GM21786 (cell line): Measurements from ENCODE around the gene KCTD16.

ENCODE experiments used
- ATAC-seq: cut with Tn5 transposase; IDR thresholded peaks from one replicate; pipeline ENCODE4 v1.9.1; 2021; ENCODE audit not compliant: unreplicated experiment

The KCTD16 gene

GRCh38 chr5:144281784-144282183 is 111.1 kb downstream of the KCTD16 start:
- no peak for ATAC-seq

GRCh38 chr5:144284036-144284435 is 113.4 kb downstream of the KCTD16 start:
- ATAC-seq = no peak

- ATAC-seq = no peak
Observed at GRCh38 chr5:144284931-144285502, 114.3 kb downstream of the KCTD16 start.

- no peak for ATAC-seq
Observed at GRCh38 chr5:144289277-144289676, 118.6 kb downstream of the KCTD16 start.

GRCh38 chr5:144292029-144292428 is 121.4 kb downstream of the KCTD16 start:
- no peak for ATAC-seq

GRCh38 chr5:144295284-144295683 is 124.6 kb downstream of the KCTD16 start:
- ATAC-seq = no peak

- no peak for ATAC-seq
Observed at GRCh38 chr5:144297081-144297480, 126.4 kb downstream of the KCTD16 start.

- ATAC-seq = no peak
Observed at GRCh38 chr5:144298658-144299057, 128.0 kb downstream of the KCTD16 start.

GRCh38 chr5:144304688-144305087 is 134.0 kb downstream of the KCTD16 start:
- peak; percentile 52 for ATAC-seq

- no peak for ATAC-seq
Observed at GRCh38 chr5:144307736-144308135, 137.1 kb downstream of the KCTD16 start.

- ATAC-seq = no peak
Observed at GRCh38 chr5:144308174-144308573, 137.5 kb downstream of the KCTD16 start.

- ATAC-seq = no peak
Observed at GRCh38 chr5:144308906-144309670, 138.4 kb downstream of the KCTD16 start.

GRCh38 chr5:144310621-144311020 is 139.9 kb downstream of the KCTD16 start:
- ATAC-seq = no peak

- ATAC-seq = no peak
Observed at GRCh38 chr5:144313147-144313726, 142.6 kb downstream of the KCTD16 start.

GRCh38 chr5:144315026-144315425 is 144.4 kb downstream of the KCTD16 start:
- no peak for ATAC-seq

GRCh38 chr5:144315994-144316634 is 145.4 kb downstream of the KCTD16 start:
- ATAC-seq = no peak

GRCh38 chr5:144318011-144318410 is 147.3 kb downstream of the KCTD16 start:
- no peak for ATAC-seq

GRCh38 chr5:144318460-144318859 is 147.8 kb downstream of the KCTD16 start:
- no peak for ATAC-seq

GRCh38 chr5:144323181-144323580 is 152.5 kb downstream of the KCTD16 start:
- ATAC-seq = no peak

GRCh38 chr5:144325532-144325931 is 154.9 kb downstream of the KCTD16 start:
- no peak for ATAC-seq

- no peak for ATAC-seq
Observed at GRCh38 chr5:144328494-144328893, 157.8 kb downstream of the KCTD16 start.

GRCh38 chr5:144328980-144329379 is 158.3 kb downstream of the KCTD16 start:
- ATAC-seq = no peak
